ENCODE results near the gene HK1.
"Not testable (repeated sequence)": the region's sequence is repeated elsewhere in the genome, so short reads cannot be mapped to it uniquely, and the experiment has no call there.

The HK1 gene

GRCh38 chr10:69275444-69275843 lies 2.9 kb upstream of the HK1 start:
- TF ChIP-seq CTCF (IDR thresholded peaks at IDR 0.05) = no peak
- H3K27ac ChIP-seq = no peak overlapping the region
- no peaks in the 10 kb centered on the region for H3K36me3 ChIP-seq (ENCODE audit: control insufficient read depth, insufficient read depth, low read length)
- no peak overlapping the region for H3K4me2 ChIP-seq (ENCODE audit: low read length)
- H3K79me2 ChIP-seq = no peaks in the 10 kb centered on the region
- H3K4me1 ChIP-seq = no peaks in the 10 kb centered on the region
- no peak overlapping the region for H3K4me3 ChIP-seq (ENCODE audit: low read depth, low read length)
- H3K9ac ChIP-seq = no peak overlapping the region
- no peak overlapping the region for H2AFZ ChIP-seq
- no peaks in the 10 kb centered on the region for H3K27me3 ChIP-seq (ENCODE audit: control insufficient read depth, insufficient read depth, low read length)
- H3K9me3 ChIP-seq (ENCODE audit: control insufficient read depth, low read length) = no peaks in the 10 kb centered on the region

GRCh38 chr10:69276503-69276902 lies 1.8 kb upstream of the HK1 start:
- no peak overlapping the region for H3K9ac ChIP-seq
- no peak overlapping the region for H2AFZ ChIP-seq
- H3K27me3 ChIP-seq (ENCODE audit: control insufficient read depth, insufficient read depth, low read length) = no peaks in the 10 kb centered on the region
- H3K36me3 ChIP-seq (ENCODE audit: control insufficient read depth, insufficient read depth, low read length) = no peaks in the 10 kb centered on the region
- TF ChIP-seq CTCF (IDR thresholded peaks at IDR 0.05) = no peak
- H3K4me2 ChIP-seq (ENCODE audit: low read length) = no peak overlapping the region
- no peak overlapping the region for H3K27ac ChIP-seq
- H3K9me3 ChIP-seq (ENCODE audit: control insufficient read depth, low read length) = no peaks in the 10 kb centered on the region
- H3K4me3 ChIP-seq (ENCODE audit: low read depth, low read length) = no peak overlapping the region
- H3K4me1 ChIP-seq = no peaks in the 10 kb centered on the region
- H3K79me2 ChIP-seq = no peaks in the 10 kb centered on the region

GRCh38 chr10:69279110-69279509 lies 814 bp downstream of the HK1 start:
- Histone ChIP-seq H3K4me3 (ENCODE audit: low read depth, low read length) (no peak overlapping the region), H3K27me3 (ENCODE audit: control insufficient read depth, insufficient read depth, low read length) (no peaks in the 10 kb centered on the region), H3K27ac (no peak overlapping the region), H2AFZ (no peak overlapping the region), H3K9ac (no peak overlapping the region), H3K36me3 (ENCODE audit: control insufficient read depth, insufficient read depth, low read length) (no peaks in the 10 kb centered on the region), H3K79me2 (no peaks in the 10 kb centered on the region), H3K4me1 (no peaks in the 10 kb centered on the region), H3K4me2 (ENCODE audit: low read length) (no peak overlapping the region), H3K9me3 (ENCODE audit: control insufficient read depth, low read length) (no peaks in the 10 kb centered on the region)
- TF ChIP-seq CTCF (IDR thresholded peaks at IDR 0.05) = no peak

GRCh38 chr10:69281507-69282413 lies 3.5 kb downstream of the HK1 start:
- Histone ChIP-seq H3K36me3 (ENCODE audit: control insufficient read depth, insufficient read depth, low read length) (no peaks in the 10 kb centered on the region), H3K9ac (no peak overlapping the region), H3K4me3 (ENCODE audit: low read depth, low read length) (no peak overlapping the region), H3K27ac (no peak overlapping the region), H3K4me2 (ENCODE audit: low read length) (no peak overlapping the region), H3K79me2 (no peaks in the 10 kb centered on the region), H3K9me3 (ENCODE audit: control insufficient read depth, low read length) (no peaks in the 10 kb centered on the region), H2AFZ (no peak overlapping the region), H3K4me1 (no peaks in the 10 kb centered on the region), H3K27me3 (ENCODE audit: control insufficient read depth, insufficient read depth, low read length) (no peaks in the 10 kb centered on the region)
- TF ChIP-seq CTCF (IDR thresholded peaks at IDR 0.05) = no peak

GRCh38 chr10:69284402-69284801 lies 6.1 kb downstream of the HK1 start:
- H3K4me3 ChIP-seq (ENCODE audit: low read depth, low read length); H3K27ac ChIP-seq; H3K36me3 ChIP-seq (ENCODE audit: control insufficient read depth, insufficient read depth, low read length); H3K9ac ChIP-seq; H3K27me3 ChIP-seq (ENCODE audit: control insufficient read depth, insufficient read depth, low read length); H3K4me1 ChIP-seq; H3K9me3 ChIP-seq (ENCODE audit: control insufficient read depth, low read length); H3K4me2 ChIP-seq (ENCODE audit: low read length); H2AFZ ChIP-seq; H3K79me2 ChIP-seq: not testable (repeated sequence)

All from parathyroid adenoma (tissue), 2 donors.